ENCODE data around the gene DYDC2.

DYDC2 gene

DNA sequence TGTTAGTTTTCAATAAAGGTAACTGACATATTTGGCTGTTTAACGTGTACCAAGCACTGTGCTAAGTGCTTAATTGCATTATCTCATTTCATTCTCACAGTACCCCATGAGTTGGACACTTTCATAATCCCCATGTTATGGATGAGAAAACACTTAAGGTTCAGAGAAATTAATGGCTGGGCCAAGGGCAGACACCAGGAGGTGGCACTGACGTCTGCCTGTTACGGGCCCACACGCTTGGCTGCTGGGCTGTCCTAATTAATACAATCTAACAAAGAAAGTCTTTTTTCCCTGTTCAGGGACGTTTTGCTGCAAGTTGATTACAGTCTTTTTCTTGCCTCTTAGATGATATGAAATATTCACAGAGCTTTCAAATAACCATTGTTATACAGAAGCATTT, 16.1 kb downstream of the DYDC2 start:
- no peak for DNase-seq

GRCh38 chr10:80373502-80373901, 16.9 kb downstream of the DYDC2 start:
- no peak for DNase-seq

DNA sequence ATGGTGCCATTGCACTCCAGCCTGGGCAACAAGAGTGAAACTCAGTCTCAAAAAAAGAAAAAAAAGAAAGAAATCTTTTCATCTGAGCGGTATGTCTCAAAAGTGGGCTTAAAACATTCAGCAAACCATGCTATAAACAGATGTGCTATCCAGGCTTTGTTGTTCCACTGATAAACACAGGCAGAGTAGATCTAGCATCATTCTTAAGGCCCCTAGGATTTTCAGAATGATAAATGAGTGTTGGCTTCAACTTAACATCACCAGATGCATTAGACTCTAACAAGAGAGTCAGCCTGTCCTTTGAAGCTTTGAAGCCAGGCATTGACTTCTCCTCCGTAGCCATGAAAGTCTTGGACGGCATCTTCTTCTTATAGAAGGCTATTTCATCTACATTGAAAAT, 23.1 kb downstream of the DYDC2 start:
- no peak for DNase-seq

DNA sequence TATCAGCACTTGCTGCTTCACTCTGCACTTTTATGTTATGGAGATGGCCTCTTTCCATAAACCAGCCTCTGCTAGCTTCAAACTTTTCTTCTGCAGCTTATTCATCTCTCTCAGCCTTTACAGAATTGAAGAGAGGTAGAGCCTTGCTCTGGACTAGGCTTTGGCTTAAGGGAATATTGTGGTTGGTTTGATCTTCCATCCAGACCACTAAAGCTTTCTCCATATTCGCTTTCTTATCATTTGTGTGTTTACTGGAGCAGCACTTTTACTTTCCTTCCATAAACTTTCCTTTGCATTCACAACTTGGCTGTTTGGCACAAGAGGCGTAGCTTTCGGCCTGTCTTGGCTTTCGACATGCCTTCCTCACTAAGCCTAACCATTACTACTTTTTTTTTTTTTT, 23.6 kb downstream of the DYDC2 start:
- DNase-seq: no peak

DNA sequence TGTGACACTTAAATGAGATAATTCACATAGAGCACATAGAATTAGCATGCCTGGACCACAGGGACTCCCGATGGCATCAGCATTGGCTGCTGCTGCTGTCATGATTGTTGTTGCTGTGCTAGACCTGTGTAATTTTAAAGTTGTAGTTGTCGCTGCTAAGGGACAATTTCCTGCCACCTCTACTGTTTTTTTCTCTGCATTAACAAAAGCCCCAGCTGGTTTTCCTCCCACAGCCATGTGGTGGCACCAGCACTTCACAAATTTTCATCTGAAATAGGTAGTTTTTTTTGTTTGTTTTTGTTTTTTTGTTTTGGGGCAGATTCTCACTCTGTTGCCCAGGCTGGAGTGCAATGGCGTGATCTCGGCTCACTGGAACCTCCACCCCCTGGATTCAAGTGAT, 26.4 kb downstream of the DYDC2 start:
- peak; percentile 72 to 77 for DNase-seq

DNA sequence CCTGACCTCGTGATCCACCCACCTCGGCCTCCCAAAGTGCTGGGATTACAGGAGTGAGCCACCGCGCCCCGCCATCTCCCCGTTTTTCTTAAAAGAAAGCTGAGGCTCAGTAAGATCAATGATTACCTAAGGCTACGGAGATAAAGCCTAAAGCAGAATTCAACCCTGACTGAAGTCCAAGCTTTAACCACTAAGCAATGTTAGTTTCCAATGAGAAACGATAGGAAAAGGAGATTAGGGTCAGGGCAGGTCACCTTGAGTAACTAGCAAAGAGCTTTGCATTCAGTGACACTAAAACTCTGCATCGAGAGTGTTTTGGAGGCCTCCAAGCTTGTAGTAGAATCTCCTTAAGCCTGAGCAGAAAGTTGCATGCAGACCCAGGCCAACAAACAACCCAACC, 34.2 kb downstream of the DYDC2 start:
- no peak for DNase-seq

GRCh38 chr10:80392250-80392649, 35.7 kb downstream of the DYDC2 start:
- no peak for DNase-seq

DNA sequence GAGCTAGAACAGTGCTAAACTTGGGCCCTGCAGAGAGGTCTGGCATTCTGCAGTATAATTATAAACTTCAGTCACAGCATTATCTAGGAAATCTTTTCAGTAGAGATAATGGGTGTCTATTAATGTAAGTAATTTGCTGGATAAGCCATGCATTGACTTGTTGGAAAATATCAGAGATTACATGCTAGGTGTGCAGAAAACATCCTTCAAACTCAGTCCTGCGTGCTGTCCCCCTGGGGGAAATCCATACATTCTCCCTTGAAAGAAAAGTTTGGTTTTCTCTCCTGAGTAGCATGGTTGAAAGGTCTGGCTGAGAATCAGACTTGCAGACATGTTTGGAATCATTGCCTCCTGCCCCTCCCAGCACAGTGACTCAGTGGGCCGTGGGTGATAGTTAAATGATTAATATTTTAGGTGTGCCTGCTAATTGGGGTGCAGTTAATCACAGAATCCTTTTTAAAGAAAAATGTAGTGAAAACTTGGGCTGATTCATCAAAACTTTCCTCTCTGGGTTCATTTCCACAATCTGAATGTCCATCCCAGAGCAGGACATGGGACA, 37.9 kb downstream of the DYDC2 start:
- no peak for DNase-seq

GRCh38 chr10:80397014-80397413, 40.4 kb downstream of the DYDC2 start:
- no peak for DNase-seq

DNA sequence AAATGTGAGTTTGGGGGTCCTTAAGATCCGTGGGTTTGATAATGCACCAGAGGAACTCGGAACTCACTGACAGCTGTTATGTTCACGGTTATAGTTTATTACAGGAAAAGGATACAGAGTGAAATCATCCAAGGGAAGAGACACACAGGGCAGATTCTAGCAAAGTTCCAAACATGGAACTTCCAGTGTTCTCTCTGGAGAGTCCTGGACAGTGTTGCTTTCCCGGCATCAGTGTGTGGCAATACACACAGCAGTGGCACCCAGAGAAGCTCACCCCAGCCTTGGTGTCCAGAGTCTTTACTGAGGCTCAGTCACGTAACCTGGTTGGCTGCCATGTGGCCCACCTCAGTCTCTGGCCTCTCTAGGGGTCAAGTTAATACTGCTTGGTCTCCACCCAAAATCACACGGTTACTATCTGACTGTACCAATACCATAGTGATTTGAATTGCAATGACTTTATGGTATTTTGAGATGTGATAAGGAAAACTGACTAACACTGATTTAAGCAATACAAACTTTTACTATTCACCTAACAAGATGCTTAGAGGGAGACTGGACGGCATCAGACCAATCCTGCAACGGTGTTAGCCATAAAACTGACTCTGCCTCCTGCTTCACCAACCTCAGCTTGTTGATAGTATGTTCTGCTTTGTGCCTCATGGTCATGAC, 43.7 kb downstream of the DYDC2 start:
- DNase-seq: no peak

DNA sequence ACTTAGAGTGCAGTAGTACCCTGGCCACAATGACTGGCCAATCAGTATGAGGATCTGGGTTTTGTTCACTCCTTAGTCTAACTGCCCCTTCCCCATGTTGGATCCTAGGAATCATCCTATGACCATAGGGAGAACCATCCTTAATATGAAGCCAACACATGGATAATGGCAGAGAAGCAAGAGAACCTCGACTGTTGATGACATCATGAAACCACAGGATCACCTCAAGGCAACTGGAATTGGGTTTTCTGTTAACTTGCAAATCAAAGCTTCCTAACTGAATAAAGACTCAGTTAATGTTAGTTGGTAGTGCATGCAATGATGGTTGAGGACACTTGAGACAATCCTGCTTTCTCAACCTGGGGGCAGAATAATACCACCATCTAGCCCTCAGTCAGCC, 48.5 kb downstream of the DYDC2 start:
- DNase-seq: no peak

DNA sequence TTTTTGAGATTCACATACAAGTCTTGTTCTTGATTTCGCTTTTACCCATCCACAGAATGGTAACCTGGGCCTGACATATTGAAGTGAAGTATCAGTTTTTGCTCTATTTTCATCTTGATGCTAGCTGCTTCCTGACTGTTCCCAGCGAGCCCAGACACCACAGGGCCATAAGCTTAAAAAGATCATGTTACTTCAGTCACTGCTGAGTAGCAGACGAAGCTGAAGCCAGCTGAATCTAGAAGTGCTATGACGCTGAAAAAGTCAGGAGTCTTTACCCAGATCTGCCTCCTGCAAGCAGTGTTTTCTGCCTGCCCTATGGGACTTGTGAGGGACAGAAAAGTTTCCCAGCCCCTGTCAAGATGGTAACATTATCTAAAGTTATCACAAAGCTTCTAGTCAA, 49.0 kb downstream of the DYDC2 start:
- DNase-seq: peak in 1 of 2 experiments; percentile 18

- no peak for DNase-seq
Observed at GRCh38 chr10:80406204-80406603, 49.6 kb downstream of the DYDC2 start.

GRCh38 chr10:80407812-80408241, 51.2 kb downstream of the DYDC2 start:
- no peak for DNase-seq

DNA sequence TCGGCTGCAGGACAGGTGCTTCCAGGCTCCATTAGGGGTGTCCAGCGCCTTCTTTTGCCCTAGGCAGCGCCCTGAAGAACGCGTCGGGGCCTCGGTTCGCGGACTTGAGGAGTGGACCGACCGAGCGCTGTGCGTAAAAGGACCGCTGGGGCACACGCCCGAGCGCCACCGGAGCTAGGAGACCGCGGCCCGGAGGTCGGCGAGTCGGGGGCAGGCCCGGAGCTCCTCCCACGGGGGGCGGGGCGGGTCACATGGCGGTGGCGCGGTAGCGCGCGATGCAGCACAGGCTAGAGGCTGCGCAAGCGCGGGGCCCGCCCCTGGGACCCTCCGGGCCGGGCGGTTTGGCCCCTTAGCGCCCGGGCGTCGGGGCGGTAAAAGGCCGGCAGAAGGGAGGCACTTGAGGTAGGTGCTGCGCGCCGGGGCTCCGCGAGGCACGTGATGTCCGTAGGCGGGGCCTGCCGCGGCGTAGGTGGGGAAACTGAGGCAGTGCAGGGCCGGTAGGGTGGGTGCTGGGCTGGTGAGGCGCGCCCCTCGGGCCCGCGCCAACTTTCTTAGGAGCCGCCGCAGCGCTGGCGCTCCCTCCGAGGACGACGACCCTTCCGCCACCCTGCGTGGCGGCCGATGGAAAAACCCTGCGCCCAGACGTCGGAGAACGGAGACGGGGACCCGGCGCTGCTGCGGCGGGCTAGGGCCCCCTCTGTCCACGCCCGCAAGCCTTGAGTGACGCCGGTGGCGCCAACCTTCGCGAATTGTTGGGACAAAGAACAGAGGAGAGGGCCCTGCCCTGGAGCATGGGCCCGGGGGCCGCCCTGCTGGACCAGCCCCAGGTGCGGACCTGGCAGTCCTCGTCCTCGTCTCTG, 51.9 kb downstream of the DYDC2 start, which contains the start of gene PRXL2A:
Gene PRXL2A (plus strand): TSS at position 310 of the 860 bp plus-strand sequence. CDS start 11,917 bp downstream, outside the sequence.
- DNase-seq: peak; percentile 78 to 80

- DNase-seq: no peak
Observed at GRCh38 chr10:80409121-80409520, 52.5 kb downstream of the DYDC2 start.

GRCh38 chr10:80410122-80410521, 53.5 kb downstream of the DYDC2 start:
- DNase-seq: no peak

DNA sequence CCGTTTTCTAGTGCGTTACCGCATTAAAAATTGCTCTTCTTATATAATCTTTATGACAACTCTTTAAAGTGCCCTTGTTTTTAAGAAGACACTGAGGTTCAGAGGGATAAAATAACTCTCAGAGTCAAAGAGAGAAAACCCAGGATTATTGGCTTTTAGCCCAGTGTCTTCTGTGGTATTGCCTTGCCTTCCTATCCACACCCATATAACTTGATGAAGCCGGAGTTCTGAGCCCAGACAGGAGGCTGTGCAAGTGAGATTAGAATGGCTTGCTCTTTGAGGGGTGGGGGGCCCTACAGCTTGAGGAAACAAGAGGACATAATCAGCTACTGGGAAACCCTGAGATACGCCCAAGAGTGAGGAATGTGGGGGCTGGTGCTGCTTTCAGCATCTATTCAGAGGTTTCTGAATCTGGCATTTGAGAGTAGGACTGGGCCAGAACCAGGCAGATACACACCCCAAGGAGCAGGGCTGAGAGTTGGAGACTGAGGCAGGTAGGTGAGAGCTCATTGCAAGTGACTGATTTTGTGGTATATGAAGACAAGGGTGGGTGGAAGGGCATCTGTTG, 54.1 kb downstream of the DYDC2 start:
- no peak for DNase-seq

- no peak for DNase-seq
Observed at GRCh38 chr10:80411267-80411668, 54.7 kb downstream of the DYDC2 start.

GRCh38 chr10:80411681-80412220, 55.2 kb downstream of the DYDC2 start:
- no peak for DNase-seq

DNA sequence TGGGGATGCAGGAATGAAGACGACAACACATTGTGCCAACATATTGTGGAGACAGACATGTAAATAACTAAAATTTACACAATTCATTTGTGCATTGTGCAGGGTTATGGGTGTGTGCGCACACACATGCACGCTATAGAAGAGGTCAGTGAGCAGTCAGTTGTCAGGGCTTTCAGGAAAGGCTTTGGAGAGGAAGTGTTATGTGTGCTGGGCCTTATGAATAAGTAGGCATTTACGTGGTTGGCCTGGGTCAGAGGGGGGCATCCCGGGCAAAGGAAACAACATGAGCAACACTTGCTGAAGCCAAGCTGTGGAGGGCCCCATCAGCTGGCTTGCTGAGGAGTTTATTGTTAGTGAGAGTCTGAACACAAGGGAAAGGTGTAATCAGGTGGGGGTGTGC, 55.9 kb downstream of the DYDC2 start:
- DNase-seq: peak in 1 of 2 experiments; percentile 9

- DNase-seq: peak; percentile 91 to 93
Observed at GRCh38 chr10:80413271-80413996, 56.9 kb downstream of the DYDC2 start.
